Measurements from ENCODE around the gene CELF2.
"Not testable (repeated sequence)": the region's sequence is repeated elsewhere in the genome, so short reads cannot be mapped to it uniquely, and the experiment has no call there.

CELF2 gene

DNA sequence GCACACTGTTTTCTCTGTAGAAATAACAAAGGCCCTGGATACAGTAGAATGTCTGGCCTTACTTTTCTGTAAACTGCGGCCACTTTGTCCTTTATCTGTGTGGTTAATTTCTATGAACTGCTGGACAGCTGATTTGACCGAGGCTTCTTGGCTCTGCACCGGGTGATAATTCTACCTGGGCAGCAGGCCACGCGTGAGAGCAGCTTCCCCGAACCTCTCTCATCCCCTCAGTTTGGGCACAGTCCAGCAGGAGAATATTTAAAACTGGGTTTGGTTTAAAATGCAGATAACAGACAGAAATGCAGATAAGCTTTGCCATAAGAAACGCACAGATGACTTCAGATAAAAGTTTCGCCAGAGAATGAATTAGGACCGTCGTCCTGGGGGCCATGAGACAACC is 81.0 kb downstream of the CELF2 start:
- DNase-seq: no peak

GRCh38 chr10:11104772-11105675 is 87.4 kb downstream of the CELF2 start:
- peak; percentile 23 for DNase-seq

GRCh38 chr10:11105676-11106004 is 88.0 kb downstream of the CELF2 start:
- no peak for DNase-seq

- DNase-seq: no peak
Measured at GRCh38 chr10:11106621-11107374, 89.1 kb downstream of the CELF2 start.

DNA sequence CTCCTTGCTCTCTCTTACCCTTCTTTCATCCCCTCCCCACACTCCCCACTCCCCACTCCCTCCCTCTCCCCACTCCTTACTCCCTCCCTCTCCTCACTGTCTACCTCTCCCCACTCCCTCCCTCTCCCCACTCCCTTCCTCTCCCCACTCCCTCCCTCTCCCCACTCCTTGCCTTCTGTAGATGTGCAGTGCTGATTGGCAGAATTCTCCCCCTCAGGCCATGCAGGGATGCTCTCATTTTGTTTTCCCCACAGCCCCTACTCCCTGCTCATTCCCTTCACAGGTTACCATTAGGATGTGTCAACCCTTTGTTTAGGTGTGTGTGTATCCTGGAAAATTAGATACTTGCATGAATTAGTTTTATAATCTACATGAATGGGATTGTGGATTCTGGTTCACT is 90.3 kb downstream of the CELF2 start:
- no peak for DNase-seq

DNA sequence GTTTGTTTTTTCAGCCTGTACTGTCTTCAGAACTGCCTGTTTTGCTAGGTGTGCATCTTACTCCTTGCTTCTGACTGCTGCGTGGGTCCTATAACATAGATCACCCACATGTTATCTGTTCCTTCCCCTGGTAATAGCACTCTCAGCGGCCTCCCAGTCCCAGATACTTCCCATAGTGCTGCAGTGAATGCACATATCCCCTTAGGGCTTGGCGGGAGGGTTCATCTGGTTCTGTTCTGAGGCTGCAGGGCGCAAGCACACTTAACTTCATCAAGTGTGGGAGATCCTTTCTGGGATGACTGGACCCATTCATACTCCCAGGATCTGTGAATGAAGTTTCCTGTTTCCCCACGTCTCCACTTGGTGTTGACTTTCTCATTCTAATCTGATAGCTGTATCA is 90.7 kb downstream of the CELF2 start:
- DNase-seq: no peak

GRCh38 chr10:11109590-11109989 is 91.9 kb downstream of the CELF2 start:
- DNase-seq: no peak

- no peak for DNase-seq
Measured at GRCh38 chr10:11110539-11110938, 92.9 kb downstream of the CELF2 start.

- DNase-seq: no peak
Measured at GRCh38 chr10:11111490-11111889, 93.8 kb downstream of the CELF2 start.

DNA sequence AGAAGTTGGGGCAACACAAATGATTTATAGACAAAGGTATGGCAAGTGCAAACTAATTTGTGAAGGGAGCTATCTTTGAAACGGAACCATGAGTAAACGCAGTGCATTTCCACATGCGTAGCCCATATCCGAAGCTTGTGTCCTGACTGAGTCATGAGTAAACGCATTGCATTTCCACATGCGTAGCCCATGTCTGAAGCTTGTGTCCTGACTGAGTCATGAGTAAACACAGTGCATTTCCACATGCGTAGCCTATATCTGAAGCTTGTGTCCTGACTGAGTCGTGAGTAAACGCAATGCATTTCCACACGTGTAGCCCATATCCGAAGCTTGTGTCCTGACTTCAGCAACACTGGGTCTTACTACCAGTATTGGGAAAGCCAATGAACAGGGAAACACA is 95.0 kb downstream of the CELF2 start:
- no peak for DNase-seq

DNA sequence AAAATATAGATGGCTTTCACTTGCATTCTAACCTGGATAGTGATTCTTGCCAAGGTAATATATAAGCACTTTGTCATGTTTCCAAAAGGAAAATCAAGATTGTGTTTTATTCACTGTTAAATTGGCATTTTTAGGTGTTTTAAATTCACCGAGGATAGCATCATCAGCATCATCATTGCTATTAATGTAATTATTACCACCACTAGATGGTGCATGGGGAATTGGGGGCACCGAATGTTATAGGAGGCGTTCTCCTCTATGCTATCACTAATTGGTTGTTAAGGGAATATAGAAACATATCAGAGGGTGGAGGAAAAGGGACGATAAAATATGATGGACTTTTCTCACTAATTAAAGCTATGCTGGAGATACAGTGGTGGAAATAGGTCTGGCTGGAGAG is 95.5 kb downstream of the CELF2 start:
- DNase-seq: peak; percentile 39

GRCh38 chr10:11114269-11114668 is 96.6 kb downstream of the CELF2 start:
- DNase-seq: no peak

DNA sequence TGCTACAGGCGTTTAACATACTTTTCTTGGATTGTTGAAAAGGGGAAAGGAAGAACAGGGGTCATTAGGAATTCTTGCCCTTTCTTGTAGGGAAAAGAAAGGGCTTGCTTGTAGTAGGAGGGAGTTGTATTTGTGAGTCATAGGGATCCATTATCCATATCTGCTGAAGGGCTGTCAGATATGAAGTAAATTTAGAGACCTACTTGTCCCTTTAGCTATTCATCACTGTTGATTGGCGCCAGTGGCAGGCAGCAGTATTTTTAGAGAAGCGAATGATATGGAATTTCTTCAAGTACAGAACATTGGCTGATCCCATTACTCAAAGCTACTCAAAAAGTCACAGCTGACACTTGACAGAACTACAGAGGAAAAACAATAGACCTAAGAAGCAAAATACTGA is 97.7 kb downstream of the CELF2 start:
- no peak for DNase-seq

GRCh38 chr10:11116361-11116760 is 98.7 kb downstream of the CELF2 start:
- DNase-seq: no peak

- no peak for DNase-seq
Measured at GRCh38 chr10:11116817-11117216, 99.1 kb downstream of the CELF2 start.

- DNase-seq: no peak
Measured at GRCh38 chr10:11118686-11119085, 101.0 kb downstream of the CELF2 start.

GRCh38 chr10:11119843-11120242 is 102.2 kb downstream of the CELF2 start:
- no peak for DNase-seq

GRCh38 chr10:11120711-11121110 is 103.0 kb downstream of the CELF2 start:
- DNase-seq: no peak

DNA sequence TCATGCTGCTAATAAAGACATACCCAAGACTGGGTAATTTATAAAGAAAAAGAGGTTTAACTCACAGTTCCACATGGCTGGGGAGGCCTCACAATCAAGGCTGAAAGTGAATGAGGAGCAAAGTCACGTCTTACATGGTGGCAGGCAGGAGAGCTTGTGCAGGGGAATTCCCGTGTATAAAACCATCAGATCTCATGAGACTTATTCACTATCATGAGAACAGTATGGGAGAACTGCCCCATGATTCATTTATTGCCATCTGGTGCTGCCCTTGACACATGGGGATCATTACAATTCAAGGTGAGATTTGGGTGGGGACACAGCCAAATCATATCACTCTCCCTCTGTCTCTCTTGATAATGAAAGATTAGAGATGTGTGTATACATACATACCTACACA is 106.2 kb downstream of the CELF2 start:
- DNase-seq: not testable (repeated sequence)

DNA sequence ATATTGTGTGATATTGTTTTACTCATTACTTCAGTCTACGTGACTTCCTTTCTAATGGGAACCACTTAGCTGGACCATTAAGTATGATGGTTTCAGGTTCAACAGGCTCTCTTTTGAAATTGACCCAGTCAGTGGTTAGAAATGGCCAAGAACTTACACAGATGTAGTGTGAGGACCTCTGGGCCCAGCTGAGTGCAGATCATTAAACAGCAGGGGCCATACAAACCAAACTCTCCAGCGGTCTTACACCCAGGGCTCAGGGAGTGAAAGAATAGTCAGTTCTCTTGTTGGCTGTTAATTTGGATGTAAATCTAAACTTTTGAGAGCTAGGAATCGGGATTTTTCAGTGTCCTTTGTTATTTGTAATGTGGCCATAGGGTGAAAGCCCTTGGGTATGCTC is 107.3 kb downstream of the CELF2 start:
- no peak for DNase-seq

DNA sequence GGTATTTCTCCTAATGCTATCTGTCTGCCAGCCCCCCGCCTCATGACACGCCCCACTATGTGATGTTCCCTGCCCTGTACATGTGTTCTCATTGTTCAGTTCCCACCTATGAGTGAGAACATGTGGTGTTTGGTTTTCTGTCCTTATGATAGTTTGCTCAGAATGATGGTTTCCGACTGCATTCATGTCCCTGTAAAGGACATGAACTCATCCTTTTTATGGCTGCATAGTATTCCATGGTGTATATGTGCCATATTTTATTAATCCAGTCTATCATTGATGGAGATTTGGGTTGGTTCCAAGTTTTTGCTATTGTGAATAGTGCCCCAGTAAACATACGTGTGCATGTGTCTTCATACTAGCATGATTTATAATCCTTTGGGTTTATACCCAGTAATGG is 109.3 kb downstream of the CELF2 start:
- DNase-seq: not testable (repeated sequence)

DNA sequence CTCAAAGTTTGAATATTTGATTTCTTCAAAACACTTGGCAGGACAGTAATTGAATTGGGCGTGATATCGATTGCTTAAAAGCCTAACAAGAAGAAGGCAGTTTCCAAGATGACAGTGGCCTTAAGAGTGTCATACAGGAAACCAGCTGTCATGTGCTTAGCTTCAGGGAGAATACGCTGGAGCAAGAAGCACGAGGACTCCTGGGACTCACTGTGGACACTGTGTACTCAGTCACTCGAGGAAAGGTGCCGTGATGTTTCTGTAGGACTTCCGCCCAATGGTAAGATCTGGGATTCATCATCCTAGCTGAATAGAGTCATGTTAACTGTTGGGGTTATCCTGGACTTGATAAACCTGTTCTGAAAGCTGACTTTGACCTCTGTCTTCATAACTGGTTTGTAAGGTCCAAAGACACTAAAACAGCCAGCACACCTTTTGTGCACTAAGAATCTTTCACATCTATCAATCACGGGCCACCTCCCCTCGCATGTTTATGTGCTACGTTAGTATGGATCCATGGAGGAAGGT is 113.5 kb downstream of the CELF2 start:
- DNase-seq: no peak

DNA sequence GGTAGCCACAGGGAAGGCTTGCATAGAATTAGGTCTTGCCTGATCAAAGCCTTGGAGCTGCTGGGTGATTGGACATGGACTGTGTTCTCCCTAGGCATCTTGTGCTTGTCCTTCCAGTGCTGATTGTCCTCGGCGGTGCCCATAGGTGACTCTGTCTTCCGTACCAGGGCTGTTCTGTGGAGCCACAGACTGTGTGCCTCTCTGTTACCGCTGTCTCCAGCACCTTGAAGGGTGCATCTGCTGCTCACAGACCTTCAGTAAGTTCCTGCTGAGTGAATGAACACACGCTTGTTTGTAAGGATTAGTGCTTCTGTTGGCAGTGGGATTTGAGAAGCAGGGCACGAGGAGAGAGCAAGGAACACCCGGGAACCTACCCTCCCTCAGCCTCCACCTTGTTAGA is 116.7 kb downstream of the CELF2 start:
- DNase-seq: no peak

DNA sequence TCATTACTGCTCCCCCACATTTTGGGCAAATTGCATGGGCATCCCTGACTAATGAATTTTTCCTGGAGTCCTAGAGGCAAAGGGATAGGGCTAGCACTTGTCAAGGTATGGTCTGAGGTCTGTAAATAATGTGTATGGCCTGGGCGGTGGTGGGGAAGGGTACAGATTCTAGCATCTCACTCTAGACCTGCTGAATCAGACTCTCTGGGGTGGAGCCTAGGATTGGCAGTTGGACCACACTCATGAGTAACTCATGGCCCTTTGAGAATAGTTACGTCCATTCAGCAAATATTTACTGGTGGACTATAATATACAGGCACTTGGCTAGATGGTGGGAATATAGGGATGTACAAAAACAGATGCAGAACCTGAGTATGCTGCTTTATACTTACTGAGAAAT is 118.0 kb downstream of the CELF2 start:
- DNase-seq: no peak

Measured in activated CD4-positive, alpha-beta T cell treated with anti-CD3 and anti-CD28 coated beads, Interleukin-2, Interleukin-6, amounts not matched to agents 100 ng/mL and 50 ng/mL, durations not matched to agents 16 hours and 8 hours (primary cell).